Mesenteric fat pad (tissue), 1 donor: Measurements from ENCODE around the gene UAP1. TPM values are rescaled to one million over a fixed set of nuclear protein-coding genes. Genes with fewer than 3 reads are reported as not detected.

ENCODE experiments used
- total RNA-seq: library from RNA; stranded (reverse); fragmentation: NEBNext Ultra II Directional; extraction: Animal tissue kit (Norgen Biotek cat#: 25700); gene quantifications from one replicate; pipeline ENCODE4 v1.2.1, GENCODE V29; 2021
- donor health status: DM: yes; HTN: yes; CAD: no.

UAP1 gene
- total RNA-seq, 1 donor from 2014 or later, result 531 TPM

Other genes starting within 250 kb of the UAP1 start
- gene SPATA46, start 184.9 kb upstream of the UAP1 start, total RNA-seq, result not detected
- 1.6 TPM for gene C1orf226, start 180.0 kb upstream of the UAP1 start, total RNA-seq
- gene SH2D1B, start 149.6 kb upstream of the UAP1 start, total RNA-seq, result 0.61 TPM
- 84.0 TPM for gene UHMK1, start 63.9 kb upstream of the UAP1 start, total RNA-seq
- 187 TPM for gene DDR2, start 70.7 kb downstream of the UAP1 start, total RNA-seq
- gene HSD17B7, start 229.0 kb downstream of the UAP1 start, total RNA-seq, result 8.9 TPM